Activated CD4-positive, alpha-beta T cell treated with anti-CD3 and anti-CD28 coated beads, Interleukin-2, amount 10 ng/mL, durations not matched to agents 7 days and 5 days (primary cell): ENCODE results near the gene GRIK5. TPM values are rescaled to one million over a fixed set of nuclear protein-coding genes. Genes with fewer than 3 reads are reported as not detected.
A peak's percentile ranks its signal among the peaks of the same experiment; 100 is the strongest.

Experiments
- CTCF ChIA-PET: fragments of 350-600 bp; sonication (Branson Sonifier 250); formaldehyde crosslinking; loops from one replicate; lab custom pipeline; 2021; ENCODE audit warnings: antibody characterized with exemption; lab: Charles Lee
- POLR2A ChIA-PET: fragments of 350-600 bp; sonication (Branson Sonifier 250); formaldehyde crosslinking; loops from one replicate; lab custom pipeline; 2021; ENCODE audit warnings: antibody characterized with exemption; lab: Charles Lee
- DNase-seq: peaks from one replicate; pipeline ENCODE4 v3.0.0-alpha.2; 2020
- H3K27ac Mint-ChIP-seq: one replicate; pipeline ENCODE4 v1.8.0; 2021; ENCODE audit warnings: mild to moderate bottlenecking, moderate library complexity, mixed read lengths
- H3K27me3 Mint-ChIP-seq: one replicate; pipeline ENCODE4 v1.8.0; 2021; ENCODE audit warnings: mixed read lengths
- H3K36me3 Mint-ChIP-seq: one replicate; pipeline ENCODE4 v1.8.0; 2021; ENCODE audit warnings: low read depth, mixed read lengths
- H3K4me1 Mint-ChIP-seq: one replicate; pipeline ENCODE4 v1.8.0; 2021; ENCODE audit warnings: mixed read lengths
- H3K4me3 Mint-ChIP-seq: one replicate; pipeline ENCODE4 v1.8.0; 2021; ENCODE audit warnings: mild to moderate bottlenecking, moderate library complexity, mixed read lengths
- H3K9me3 Mint-ChIP-seq: one replicate; pipeline ENCODE4 v1.8.0; 2021; ENCODE audit warnings: mixed read lengths
- total RNA-seq, 2 experiments: library from RNA; stranded (reverse); gene quantifications; one replicate each; pipeline ENCODE4 v1.2.3, GENCODE V29; 2021

GRIK5 gene
- total RNA-seq, 2 experiments from 2014 or later: 0.65 to 0.79 TPM

DNA sequence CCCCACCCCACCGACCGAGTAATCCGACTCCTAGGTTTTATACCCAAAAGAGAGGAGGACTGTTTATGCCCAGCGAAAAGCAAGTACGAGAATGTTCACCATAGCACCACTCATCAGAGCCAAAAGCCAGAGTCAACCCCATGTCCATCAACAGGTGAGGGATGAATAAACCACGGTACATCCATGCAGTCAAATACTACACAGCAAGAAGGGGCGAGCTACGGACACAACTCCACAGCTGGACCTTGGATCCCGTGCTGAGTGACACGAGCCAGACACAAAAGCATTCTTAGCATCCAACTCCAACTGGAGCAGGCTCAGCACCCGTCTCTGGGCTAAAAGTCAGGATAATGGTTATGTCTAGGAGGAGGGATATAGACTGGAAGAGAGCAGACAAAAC, 98.6 kb downstream of the GRIK5 start:
- Mint-ChIP-seq H3K27me3 (no peaks in the 10 kb centered on the region), H3K9me3 (no peaks in the 10 kb centered on the region), H3K36me3 (no peaks in the 10 kb centered on the region), H3K27ac (no peak overlapping the region), H3K4me1 (no peaks in the 10 kb centered on the region), H3K4me3 (no peak overlapping the region)
- CTCF ChIA-PET: no interaction called here
- POLR2A ChIA-PET: no interaction called here
- no peak for DNase-seq

DNA sequence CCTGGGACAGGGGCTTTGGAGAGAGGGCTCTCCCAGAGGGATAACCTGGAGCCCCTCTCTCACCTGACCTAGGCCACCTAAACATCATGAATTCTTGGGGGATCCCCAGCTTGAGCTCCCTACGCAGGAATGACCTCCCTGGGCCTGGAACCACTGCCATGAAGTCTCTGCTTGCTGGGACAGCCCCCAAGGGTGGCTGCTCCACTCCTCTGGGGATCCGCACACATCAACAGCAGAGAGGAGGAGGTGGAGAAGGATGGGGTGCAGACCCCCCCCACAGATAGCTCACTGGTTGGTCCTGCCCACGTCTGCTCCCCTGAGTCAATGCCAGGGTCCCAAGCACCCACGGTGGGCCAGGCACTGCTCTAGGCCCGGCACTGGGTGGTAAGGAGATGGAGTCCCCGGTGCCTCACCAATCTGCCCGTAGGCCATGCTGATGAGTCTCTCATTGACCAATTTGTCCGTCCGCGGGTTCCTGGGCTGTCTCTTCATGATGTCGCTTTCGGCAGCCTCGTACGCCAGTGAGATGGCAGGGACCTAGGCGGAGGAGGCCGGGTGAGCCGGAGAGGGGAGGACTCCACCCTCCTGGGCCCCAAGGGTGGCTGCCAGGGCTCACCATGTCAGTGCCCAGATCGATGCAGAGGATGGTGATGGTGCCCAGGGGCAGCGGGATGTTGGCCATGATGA, 100.1 kb downstream of the GRIK5 start:
- Mint-ChIP-seq H3K4me3 (no peak overlapping the region), H3K4me1 (no peaks in the 10 kb centered on the region), H3K27me3 (no peaks in the 10 kb centered on the region), H3K36me3 (no peaks in the 10 kb centered on the region), H3K9me3 (no peaks in the 10 kb centered on the region), H3K27ac (no peak overlapping the region)
- CTCF ChIA-PET: no interaction called here
- POLR2A ChIA-PET: no interaction called here
- no peak for DNase-seq

DNA sequence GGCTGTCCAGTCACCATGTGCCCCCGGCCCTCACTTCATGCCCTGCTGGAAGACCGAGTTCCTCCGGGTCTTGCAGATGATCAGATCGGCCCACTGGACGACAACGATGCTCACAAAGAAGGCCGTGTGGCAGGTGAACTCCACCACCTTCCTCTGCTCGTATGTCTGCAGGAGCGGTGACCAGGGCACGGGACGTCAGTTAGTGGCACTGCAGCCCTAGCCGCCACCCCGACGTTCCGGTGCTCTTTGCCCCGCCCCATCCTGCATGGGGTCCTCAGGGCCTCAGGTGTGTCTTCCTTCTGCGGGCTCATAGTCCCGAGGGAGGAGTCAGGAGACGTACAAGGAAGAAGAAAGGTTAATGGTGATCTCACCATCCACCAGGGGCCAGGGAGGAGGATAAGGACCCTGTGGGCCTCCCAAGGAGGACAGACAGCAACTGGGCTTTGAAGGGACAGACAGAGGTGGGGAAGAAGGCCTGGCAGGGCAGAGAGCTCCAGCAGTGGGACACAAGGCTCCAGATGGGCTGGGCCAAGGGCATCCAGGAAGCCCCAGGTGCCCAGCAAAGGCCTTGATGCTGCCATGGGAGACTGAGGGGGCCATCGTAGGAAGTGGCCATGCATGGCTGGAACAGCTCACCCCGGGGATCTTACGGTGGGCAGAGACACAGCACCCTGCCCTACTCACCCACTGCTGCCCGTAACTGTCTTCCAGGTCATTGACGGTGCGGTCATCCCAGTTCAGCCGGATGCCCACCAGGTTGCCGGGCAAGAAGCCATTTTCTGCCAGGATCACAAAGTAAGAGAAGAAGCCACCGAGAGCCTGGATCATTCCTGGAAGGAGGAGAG, 101.0 kb downstream of the GRIK5 start:
- ChIA-PET CTCF (no interaction called here), POLR2A (no interaction called here)
- Mint-ChIP-seq H3K9me3 (no peaks in the 10 kb centered on the region), H3K36me3 (no peaks in the 10 kb centered on the region), H3K4me1 (no peaks in the 10 kb centered on the region), H3K27me3 (no peaks in the 10 kb centered on the region), H3K4me3 (no peak overlapping the region), H3K27ac (no peak overlapping the region)
- DNase-seq: no peak

DNA sequence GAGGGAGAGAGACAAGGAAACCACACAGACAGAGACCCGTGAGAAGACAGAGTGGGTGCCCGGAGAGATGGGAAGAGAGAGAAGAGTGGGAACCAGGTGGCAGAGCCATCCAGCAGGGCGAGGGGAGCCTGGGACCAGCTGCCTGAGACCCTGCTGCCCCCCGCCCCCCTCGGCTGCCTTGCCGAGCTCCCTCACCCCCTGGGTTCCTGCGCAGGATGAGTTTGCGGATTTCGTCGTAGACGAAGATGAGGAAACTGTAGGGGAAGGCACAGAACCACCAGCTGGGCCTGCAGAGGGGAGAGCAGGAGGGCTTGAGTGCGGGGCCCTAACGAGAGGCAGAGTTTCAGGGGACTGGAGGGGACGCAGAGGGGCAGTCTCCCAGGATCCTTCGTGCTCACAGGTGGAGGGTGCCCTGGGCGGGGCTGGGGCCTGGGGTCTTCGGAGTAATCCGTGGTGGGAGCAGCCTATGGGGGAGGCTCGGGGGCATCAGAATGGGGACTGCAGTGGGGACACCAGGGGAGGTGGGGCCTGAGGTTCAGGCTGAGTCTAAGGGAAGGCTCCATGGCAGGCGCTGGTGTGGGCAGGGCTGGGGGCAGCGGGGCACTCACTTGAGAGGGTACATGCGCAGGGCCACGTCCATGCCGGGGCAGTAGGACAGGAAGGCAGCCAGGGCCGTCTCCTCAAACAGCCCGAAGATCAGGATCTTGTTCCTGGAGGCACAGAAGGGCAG, 102.8 kb downstream of the GRIK5 start:
- Mint-ChIP-seq H3K4me3 (no peak overlapping the region), H3K36me3 (no peaks in the 10 kb centered on the region), H3K27me3 (no peaks in the 10 kb centered on the region), H3K4me1 (no peaks in the 10 kb centered on the region), H3K9me3 (no peaks in the 10 kb centered on the region), H3K27ac (no peak overlapping the region)
- ChIA-PET POLR2A (no interaction called here), CTCF (no interaction called here)
- DNase-seq: no peak

DNA sequence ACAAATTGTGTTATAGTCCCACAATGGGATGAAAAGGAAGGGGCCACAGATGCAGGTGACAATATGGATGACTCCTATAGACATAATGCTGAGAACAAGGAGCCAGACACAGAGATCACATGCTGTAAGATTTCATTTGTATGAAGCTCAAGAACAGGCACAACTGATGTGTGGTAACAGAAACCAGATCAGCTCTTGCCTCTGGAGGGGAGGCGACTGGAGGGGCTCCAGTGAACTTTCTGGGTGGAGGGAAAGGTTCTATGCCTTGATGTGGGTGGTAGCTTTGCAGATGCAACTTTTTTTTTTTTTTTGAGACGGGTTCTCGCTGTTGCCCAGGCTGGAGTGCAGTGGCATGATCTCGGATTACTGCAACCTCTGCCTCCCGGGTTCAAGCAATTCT, 104.9 kb downstream of the GRIK5 start:
- POLR2A ChIA-PET: no interaction called here

DNA sequence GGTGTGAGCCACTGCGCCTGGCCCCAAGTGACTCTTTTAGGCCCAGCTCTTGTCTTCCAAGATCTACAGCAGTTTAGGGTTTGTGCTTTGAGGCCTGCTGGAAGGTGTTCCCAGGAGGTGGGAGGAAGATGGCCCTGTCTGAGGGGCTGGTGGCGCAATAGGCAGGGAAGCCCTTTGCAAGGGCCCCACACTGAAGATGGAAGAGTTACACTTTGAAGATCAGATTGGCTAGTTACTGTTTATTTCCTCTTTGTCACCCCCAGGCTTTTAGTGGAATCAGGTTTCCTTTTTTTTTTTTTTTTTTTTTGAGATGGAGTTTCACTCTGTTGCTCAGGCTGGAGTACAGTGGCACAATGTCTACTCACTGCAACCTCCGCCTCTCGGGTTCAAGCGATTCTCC, 109.0 kb downstream of the GRIK5 start:
- CTCF ChIA-PET: interaction anchor here (0.6 kb wide), 1 partner anchor 538 kb away, joined by 3 read pairs; no protein-coding TSS in a partner anchor
- Mint-ChIP-seq H3K4me3 (no peak overlapping the region), H3K4me1 (peaks cover 20% of the 10 kb centered on the region)

More for the DNA sequence above, 104.9 kb downstream of the GRIK5 start:
- no peak overlapping the region for H3K27ac Mint-ChIP-seq
- no peaks in the 10 kb centered on the region for H3K4me1 Mint-ChIP-seq
- no peak for DNase-seq
- H3K9me3 Mint-ChIP-seq: no peaks in the 10 kb centered on the region
- H3K36me3 Mint-ChIP-seq: no peaks in the 10 kb centered on the region
- no peaks in the 10 kb centered on the region for H3K27me3 Mint-ChIP-seq
- CTCF ChIA-PET: interaction anchor here (0.6 to 1.0 kb wide), 3 partner anchors 11 to 106 kb away, joined by 4 to 7 read pairs (median 6); no protein-coding TSS in a partner anchor
- H3K4me3 Mint-ChIP-seq: no peak overlapping the region

DNA sequence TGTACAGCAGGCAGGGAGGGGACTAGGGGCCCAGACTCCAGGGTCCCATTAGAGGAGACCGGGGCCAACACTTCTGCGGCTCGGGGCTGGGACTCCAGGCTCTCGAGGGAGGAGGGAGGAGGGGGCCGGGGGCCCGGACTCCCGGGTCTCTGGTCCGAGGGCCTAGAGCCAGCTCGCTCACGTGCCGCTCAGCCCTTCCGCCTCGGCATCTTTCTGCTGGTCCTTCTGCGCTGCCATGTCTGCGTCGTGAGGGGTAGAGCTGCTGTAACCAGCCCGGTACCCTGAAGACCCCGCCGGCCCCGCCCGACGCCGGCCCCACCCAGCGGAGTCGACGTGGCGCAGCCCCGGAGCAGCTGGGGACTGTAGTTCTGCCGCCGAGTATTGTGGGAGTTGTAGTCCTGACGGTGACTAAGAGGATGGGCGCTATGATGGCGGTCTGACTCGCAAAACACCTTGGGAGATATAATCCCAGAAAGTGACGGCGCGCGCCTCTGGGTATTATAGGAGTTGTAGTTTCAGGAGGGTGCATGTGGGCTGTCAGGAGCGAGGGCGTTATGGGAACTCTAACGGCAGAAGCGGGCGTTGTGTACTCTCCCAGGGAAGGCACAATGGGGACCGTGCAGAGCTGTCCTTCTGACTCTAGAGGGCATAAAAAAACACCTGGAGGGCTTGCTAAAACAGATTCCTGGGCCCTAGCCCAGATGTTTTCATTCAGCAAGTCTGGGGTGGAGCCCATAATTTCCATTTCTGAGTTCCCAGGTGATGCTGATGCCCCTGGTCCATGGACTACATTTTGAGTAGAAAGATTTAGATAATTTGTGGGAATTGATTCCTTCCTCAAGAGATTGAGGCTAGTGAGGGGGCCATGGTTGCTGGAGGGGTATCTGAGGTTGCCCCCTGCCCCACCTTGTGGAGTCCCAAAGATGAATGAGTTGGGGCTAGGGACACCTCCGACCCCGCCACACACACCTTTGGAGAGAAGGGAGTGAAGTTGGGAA, 110.7 kb downstream of the GRIK5 start, which contains the start of gene RABAC1:
TSS of gene RABAC1 (minus strand) at position 266 of the 998 bp plus-strand sequence. CDS start at position 237, 29 bp downstream.
- Mint-ChIP-seq H3K4me3 (peak within 1 kb of the TSS; percentile 86), H3K4me1 (peaks cover 20% of the 10 kb centered on the region), H3K9me3 (no peaks in the 10 kb centered on the region), H3K27me3 (no peaks in the 10 kb centered on the region), H3K36me3 (peaks cover 5% of the 10 kb centered on the region), H3K27ac (peak within 1 kb of the TSS; percentile 91)
- peak; percentile 93 for DNase-seq
- ChIA-PET POLR2A (interaction anchor here (0.6 kb wide), 1 partner anchor 90 kb away, joined by 4 read pairs; no protein-coding TSS in a partner anchor), CTCF (interaction anchor here (0.6 to 4.2 kb wide), 6 partner anchors 15 to 121 kb away, joined by 3 to 38 read pairs (median 8); partner anchors contain the start of gene RPS19)

More for the DNA sequence above, 109.0 kb downstream of the GRIK5 start:
- Mint-ChIP-seq H3K9me3 (no peaks in the 10 kb centered on the region), H3K36me3 (peaks cover 5% of the 10 kb centered on the region), H3K27ac (no peak overlapping the region), H3K27me3 (no peaks in the 10 kb centered on the region)
- POLR2A ChIA-PET: no interaction called here
- no peak for DNase-seq

- Mint-ChIP-seq H3K27ac (peak overlapping the region; percentile 91), H3K4me1 (peaks cover 20% of the 10 kb centered on the region), H3K4me3 (peak overlapping the region; percentile 86), H3K9me3 (no peaks in the 10 kb centered on the region), H3K36me3 (peaks cover 5% of the 10 kb centered on the region), H3K27me3 (no peaks in the 10 kb centered on the region)
- ChIA-PET CTCF (interaction anchor here (0.6 to 4.2 kb wide), 9 partner anchors 14 to 217 kb away, joined by 3 to 38 read pairs (median 3); partner anchors contain the start of gene RPS19), POLR2A (no interaction called here)
- peak; percentile 89 for DNase-seq
These were observed 111.5 kb downstream of the GRIK5 start for GRCh38 chr19:41958367-41959055.

DNA sequence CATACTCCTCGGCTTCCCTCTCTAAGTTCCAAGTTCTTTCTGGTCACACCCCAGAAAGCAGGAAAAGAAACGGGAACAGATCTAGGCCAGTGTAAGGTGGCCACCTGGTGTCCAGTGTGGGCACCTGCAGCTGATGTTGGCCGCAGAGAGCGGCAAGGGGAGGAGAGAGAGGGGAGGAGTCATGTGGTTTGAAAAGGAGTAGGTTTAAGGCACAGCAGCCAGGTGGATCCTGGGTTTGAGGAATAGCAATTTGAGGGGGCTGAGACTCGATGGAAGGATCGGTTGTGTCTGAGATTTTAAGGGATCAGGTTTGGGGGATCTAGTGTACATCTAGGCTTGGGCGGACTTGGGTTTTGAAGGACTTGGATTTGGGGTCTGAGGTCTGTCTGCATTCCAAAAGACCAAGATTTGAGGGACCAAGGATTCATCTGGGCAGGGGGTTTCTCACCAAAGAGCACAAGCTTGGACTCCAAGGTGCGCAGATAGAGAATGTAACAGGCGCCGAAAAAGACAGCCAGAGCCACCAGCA, 112.1 kb downstream of the GRIK5 start:
- Mint-ChIP-seq H3K36me3 (peaks cover 5% of the 10 kb centered on the region), H3K27me3 (no peaks in the 10 kb centered on the region), H3K4me3 (peak overlapping the region; percentile 86), H3K27ac (peak overlapping the region; percentile 91), H3K4me1 (peaks cover 20% of the 10 kb centered on the region), H3K9me3 (no peaks in the 10 kb centered on the region)
- POLR2A ChIA-PET: no interaction called here
- peak; percentile 52 for DNase-seq
- CTCF ChIA-PET: interaction anchor here (0.6 to 4.2 kb wide), 9 partner anchors 13 to 218 kb away, joined by 3 to 38 read pairs (median 3); partner anchors contain the start of gene RPS19

GRCh38 chr19:41957161-41957837, 112.7 kb downstream of the GRIK5 start:
- CTCF ChIA-PET: interaction anchor here (0.6 to 4.2 kb wide), 8 partner anchors 13 to 219 kb away, joined by 3 to 38 read pairs (median 4); partner anchors contain the start of genes ERFL and RPS19
- Mint-ChIP-seq H3K4me3 (peak overlapping the region; percentile 86), H3K27ac (peak overlapping the region; percentile 46)

More at GRCh38 chr19:41957161-41957837, 112.7 kb downstream of the GRIK5 start:
- H3K27me3 Mint-ChIP-seq: no peaks in the 10 kb centered on the region
- POLR2A ChIA-PET: no interaction called here
- no peaks in the 10 kb centered on the region for H3K9me3 Mint-ChIP-seq
- H3K36me3 Mint-ChIP-seq: peaks cover 5% of the 10 kb centered on the region
- DNase-seq: no peak
- H3K4me1 Mint-ChIP-seq: peaks cover 20% of the 10 kb centered on the region
